ENCODE results near the gene PATL2.
"Not testable (repeated sequence)": the region's sequence is repeated elsewhere in the genome, so short reads cannot be mapped to it uniquely, and the experiment has no call there.

PATL2 gene

DNA sequence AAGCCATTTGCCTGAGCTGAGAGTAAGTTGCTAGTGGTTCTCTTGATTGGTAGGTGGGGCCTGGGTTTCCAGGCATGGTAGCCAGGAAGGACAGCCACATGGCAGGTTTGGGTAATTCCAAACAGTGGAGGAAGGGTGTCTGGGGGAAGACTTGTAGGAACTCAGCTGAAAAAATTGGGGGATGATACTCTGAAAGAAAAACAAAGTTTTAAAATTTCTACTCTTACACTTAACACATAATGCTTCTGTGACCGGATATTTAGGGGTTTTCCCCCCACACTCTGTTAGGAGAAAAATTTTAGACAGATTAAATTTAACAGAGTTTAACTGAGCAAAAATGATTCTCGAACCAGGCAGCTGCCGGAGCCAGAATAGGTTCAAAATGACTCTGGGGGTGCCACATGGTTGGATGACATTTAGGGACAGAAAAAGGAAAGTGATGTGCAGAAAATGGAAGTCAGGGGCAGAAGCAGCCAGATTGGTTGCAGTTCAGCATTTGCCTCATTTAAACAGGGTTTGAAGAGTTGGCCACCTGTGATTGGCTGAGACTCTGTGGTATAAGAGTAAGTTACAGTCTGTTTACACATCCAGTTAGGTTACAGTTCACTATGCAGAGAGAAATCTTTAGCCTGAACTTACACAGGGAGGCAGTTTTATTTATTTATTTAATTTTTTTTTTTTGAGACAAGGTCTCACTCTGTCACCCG lies 8.3 kb upstream of the PATL2 start:
- DNase-seq: no peak

DNA sequence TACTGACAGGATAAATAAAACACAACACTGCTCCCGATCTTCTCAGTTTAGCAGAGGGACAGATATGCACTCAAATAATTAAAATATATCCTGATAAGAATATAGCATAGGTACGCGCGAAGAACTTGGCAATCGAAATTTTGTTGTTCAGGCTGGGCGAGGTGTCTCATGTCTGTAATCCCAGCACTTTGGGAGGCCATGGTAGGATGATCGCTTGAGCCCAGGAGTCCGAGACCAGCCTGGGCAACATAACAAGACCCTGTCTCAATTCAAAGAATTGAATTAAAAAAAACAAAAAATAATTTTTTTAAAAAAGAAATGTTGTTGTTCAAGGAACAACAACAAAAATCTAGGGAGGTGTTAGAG lies 7.8 kb upstream of the PATL2 start:
- DNase-seq: no peak

DNA sequence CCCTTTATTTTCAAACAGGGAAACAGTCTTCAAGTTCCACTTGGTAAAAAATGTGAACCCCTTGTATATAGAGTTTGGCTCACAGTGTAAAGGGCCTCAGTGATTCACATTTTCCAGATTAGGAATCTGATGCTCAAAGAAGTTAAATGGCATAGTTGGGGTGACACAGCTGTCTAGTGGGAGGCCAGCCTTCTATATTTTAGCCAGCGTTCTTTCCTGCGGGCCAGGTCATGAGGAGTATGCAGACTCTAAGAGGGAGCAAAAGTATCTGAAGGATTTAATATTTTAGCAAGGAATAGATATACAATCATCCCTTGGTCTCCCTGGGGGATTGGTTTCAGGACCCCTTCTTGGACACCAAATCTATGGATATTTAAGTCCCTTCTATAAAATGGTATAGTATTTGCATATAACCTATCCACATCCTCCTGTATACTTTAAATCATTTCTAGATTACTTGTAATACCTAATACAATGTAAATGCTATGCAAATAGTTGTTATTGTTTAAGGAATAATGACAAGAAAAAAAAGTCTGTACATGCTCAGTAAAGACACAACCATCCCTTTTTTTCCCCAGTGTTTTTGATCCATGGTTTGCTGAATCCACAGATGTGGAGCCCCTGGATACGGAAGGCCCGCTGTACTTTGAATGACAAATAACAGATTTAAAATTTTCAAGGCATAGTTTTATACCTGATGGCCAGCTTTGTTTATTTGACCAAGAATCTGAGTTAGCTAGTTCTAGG lies 7.2 kb upstream of the PATL2 start:
- no peak for DNase-seq

DNA sequence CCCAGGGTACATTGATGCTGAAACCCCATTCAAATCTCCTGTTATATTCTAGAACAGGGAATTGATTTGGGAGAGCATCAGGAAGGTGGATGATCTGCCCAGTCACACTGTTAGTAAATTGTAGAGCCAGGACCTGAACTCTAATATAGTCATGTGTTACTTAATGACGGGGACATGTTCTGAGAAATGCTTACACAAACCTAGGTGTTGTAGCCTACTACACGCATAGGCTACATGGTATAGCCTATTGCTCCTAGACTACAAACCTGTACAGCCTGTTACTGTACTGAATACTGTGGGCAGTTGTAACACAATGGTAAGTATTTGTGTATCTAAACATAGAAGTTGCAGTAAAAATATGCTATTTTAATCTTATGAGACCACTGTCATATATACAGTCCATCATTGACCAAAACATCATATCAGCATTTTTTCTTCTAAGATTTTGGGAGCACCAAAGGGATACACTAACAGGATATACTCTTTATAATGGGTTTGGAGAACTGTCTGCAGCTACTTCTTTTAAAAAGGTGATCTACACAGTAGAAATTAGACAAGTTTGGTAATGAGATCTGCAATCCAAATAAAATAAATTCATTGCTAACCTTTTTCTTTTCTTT lies 6.0 kb upstream of the PATL2 start:
- no peak for DNase-seq

DNA sequence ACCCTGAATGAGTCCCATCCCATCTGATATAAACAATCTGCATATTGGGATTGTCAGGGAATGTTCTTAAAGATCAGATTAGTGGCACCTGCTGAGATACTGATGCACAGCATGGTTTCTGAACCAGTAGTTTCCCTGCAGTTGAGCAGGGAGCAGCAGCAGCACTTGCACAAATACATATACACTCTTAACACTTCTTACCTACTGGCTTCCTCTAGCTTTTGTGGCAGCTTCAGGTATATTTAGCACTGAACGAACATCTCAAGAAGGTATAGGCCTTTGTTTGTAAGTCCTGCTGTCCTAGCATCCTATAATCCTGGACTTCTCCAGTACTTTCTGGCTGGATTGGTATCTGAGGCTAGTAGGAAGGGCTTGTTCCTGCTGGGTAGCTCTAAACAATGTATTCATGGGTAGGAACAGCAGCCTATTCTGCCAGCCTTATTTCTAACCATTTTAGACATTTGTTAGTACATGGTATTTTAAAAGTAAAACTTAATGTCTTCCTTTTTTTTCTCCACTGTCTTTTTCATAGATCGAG lies 4.7 kb upstream of the PATL2 start:
- no peak for DNase-seq

DNA sequence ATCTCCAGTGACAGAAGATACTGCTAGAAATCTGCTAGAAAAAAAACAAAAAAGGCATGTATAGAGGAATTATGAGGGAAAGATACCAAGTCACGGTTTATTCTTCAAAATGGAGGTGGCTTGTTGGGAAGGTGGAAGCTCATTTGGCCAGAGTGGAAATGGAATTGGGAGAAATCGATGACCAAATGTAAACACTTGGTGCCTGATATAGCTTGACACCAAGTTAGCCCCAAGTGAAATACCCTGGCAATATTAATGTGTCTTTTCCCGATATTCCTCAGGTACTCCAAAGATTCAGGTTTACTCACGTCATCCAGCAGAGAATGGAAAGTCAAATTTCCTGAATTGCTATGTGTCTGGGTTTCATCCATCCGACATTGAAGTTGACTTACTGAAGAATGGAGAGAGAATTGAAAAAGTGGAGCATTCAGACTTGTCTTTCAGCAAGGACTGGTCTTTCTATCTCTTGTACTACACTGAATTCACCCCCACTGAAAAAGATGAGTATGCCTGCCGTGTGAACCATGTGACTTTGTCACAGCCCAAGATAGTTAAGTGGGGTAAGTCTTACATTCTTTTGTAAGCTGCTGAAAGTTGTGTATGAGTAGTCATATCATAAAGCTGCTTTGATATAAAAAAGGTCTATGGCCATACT lies 4.1 kb upstream of the PATL2 start:
- no peak for DNase-seq

DNA sequence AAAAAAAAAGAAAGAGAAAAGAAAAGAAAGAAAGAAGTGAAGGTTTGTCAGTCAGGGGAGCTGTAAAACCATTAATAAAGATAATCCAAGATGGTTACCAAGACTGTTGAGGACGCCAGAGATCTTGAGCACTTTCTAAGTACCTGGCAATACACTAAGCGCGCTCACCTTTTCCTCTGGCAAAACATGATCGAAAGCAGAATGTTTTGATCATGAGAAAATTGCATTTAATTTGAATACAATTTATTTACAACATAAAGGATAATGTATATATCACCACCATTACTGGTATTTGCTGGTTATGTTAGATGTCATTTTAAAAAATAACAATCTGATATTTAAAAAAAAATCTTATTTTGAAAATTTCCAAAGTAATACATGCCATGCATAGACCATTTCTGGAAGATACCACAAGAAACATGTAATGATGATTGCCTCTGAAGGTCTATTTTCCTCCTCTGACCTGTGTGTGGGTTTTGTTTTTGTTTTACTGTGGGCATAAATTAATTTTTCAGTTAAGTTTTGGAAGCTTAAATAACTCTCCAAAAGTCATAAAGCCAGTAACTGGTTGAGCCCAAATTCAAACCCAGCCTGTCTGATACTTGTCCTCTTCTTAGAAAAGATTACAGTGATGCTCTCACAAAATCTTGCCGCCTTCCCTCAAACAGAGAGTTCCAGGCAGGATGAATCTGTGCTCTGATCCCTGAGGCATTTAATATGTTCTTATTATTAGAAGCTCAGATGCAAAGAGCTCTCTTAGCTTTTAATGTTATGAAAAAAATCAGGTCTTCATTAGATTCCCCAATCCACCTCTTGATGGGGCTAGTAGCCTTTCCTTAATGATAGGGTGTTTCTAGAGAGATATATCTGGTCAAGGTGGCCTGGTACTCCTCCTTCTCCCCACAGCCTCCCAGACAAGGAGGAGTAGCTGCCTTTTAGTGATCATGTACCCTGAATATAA lies 2.2 kb upstream of the PATL2 start:
- DNase-seq: no peak

DNA sequence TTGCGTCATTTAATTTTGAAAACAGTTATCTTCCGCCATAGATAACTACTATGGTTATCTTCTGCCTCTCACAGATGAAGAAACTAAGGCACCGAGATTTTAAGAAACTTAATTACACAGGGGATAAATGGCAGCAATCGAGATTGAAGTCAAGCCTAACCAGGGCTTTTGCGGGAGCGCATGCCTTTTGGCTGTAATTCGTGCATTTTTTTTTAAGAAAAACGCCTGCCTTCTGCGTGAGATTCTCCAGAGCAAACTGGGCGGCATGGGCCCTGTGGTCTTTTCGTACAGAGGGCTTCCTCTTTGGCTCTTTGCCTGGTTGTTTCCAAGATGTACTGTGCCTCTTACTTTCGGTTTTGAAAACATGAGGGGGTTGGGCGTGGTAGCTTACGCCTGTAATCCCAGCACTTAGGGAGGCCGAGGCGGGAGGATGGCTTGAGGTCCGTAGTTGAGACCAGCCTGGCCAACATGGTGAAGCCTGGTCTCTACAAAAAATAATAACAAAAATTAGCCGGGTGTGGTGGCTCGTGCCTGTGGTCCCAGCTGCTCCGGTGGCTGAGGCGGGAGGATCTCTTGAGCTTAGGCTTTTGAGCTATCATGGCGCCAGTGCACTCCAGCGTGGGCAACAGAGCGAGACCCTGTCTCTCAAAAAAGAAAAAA lies 1.4 kb upstream of the PATL2 start:
- DNase-seq: no peak

DNA sequence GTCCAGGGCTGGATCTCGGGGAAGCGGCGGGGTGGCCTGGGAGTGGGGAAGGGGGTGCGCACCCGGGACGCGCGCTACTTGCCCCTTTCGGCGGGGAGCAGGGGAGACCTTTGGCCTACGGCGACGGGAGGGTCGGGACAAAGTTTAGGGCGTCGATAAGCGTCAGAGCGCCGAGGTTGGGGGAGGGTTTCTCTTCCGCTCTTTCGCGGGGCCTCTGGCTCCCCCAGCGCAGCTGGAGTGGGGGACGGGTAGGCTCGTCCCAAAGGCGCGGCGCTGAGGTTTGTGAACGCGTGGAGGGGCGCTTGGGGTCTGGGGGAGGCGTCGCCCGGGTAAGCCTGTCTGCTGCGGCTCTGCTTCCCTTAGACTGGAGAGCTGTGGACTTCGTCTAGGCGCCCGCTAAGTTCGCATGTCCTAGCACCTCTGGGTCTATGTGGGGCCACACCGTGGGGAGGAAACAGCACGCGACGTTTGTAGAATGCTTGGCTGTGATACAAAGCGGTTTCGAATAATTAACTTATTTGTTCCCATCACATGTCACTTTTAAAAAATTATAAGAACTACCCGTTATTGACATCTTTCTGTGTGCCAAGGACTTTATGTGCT lies 721 bp upstream of the PATL2 start:
- DNase-seq: peak; percentile 45

DNA sequence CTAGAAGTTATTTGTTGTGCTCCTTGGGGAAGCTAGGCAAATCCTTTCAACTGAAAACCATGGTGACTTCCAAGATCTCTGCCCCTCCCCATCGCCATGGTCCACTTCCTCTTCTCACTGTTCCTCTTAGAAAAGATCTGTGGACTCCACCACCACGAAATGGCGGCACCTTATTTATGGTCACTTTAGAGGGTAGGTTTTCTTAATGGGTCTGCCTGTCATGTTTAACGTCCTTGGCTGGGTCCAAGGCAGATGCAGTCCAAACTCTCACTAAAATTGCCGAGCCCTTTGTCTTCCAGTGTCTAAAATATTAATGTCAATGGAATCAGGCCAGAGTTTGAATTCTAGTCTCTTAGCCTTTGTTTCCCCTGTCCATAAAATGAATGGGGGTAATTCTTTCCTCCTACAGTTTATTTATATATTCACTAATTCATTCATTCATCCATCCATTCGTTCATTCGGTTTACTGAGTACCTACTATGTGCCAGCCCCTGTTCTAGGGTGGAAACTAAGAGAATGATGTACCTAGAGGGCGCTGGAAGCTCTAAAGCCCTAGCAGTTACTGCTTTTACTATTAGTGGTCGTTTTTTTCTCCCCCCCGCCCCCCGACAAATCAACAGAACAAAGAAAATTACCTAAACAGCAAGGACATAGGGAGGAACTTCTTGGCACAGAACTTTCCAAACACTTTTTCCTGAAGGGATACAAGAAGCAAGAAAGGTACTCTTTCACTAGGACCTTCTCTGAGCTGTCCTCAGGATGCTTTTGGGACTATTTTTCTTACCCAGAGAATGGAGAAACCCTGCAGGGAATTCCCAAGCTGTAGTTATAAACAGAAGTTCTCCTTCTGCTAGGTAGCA lies 657 bp downstream of the PATL2 start:
- no peak for DNase-seq

DNA sequence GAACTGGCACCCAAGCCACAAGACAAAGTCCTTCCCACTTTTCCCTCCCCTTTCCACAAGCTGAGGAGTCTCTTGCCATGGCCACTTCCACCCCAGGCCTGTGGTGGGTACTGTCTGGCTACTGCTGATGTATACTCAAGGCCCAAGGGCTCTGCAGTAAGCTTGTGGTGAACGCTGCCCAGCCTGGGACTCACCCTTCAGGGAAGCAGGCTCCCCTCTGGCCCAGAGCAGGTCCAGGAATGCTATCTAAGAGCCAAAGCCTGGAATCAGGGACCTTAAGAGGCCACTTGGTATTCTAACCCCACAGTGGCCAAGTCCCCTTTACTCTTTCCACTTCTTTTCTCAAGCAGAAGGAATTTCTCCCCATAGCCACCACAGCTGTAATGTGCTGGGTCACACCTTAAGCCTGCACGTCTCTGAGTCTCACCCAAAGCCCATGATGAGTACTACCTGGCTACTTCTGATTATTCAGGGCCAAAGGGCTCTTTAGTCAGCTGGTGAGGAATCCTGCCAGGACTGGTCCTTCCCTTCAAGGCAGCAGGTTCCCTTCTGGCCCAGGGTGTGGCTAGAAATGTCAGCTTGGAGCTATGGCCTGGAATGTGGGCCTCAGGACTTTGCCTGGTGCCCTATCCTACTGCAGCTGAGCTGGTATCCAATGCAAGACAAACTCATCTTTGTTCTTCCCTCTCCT lies 4.0 kb downstream of the PATL2 start:
- DNase-seq: no peak

DNA sequence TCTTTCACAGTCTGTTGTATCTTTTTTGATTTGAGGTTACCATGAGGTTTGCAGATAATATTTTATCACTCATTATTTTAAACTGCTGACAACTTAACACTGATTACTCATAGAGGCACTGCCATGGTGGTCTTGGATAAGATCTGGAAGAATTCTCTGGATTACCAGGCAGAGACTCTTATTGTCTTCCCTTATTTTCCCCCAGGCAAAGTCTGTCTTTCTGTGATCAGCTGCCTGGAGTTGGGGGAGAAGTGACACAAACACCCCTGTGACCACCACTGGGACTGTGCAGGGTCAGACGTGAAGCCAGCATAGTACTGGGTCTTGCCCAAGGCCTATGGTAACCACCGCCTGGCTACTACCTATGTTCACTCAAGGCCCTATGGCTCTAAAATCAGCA lies 4.7 kb downstream of the PATL2 start:
- no peak for DNase-seq

DNA sequence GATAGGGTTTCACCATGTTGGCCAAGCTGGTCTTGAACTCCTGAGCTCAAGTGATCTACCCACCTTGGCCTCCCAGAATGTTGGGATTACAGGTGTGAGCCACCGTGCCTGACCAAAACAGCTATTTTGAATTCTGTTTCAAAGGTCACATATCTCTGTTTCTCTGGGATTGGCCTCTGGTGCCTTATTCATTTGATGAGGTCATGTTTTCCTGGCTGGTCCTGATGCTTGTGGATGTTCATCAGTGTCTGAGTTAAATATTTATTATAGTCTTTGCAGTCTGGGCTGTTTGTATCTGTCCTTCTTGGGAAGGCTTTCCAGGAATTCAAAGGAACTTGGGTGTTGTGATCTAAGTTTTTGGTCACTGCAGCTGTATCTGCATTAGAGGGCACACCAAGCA lies 5.1 kb downstream of the PATL2 start:
- DNase-seq: no peak

DNA sequence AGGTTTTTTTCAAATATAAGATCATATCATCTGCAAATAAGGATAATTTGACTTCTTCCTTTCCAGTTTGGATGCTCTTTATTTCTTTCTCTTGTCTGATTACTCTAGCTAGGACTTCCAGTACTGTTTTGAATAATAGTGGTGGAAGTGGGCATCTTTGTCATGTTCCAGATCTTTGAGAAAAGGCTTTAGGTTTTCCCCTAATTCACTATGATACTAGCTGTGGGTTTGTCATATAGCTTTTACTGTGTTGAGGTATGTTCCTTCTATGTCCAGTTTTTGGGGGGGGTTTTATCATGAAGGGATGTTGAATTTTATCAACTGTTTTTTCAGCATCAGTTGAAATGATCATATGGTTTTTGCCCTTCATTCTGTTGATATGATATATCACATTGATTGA lies 10.4 kb downstream of the PATL2 start:
- DNase-seq: not testable (repeated sequence)

DNA sequence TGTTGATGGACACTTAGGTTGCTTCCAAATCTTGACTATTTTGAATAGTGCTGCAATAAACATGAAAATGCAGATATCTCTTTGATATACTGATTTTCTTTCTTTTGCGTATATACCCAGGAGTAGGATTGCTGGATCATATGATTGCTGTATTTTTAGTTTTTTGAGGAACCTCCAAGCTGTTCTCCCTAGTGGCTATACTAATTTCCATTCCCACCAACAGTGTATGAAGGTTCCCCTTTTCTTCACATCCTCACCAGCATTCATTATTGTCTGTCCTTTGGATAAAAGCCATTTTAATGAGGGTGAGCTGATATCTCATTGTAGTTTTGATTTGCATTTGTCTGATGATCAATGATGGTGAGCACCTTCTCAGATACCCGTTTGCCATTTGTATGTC lies 12.5 kb downstream of the PATL2 start:
- no peak for DNase-seq

DNA sequence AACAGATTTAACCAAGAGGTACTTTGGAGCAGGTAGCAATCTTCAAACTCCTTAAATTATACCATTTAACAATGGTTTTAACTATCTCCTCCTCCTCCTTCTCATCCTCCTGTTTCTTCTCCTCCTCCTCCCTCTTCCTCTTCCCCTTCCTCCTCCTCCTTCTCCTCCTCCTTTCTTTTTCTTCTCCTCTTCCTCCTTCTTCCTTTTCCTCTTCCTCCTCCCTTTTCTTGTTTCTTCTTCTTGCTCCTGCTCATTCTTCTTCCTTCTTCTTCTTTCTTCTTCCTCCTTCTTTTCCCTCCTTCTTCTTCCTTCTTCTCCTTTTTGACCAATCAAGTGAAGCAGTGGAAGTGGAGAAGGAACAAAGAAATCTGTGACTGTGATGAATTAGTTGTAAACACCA lies 14.1 kb downstream of the PATL2 start:
- DNase-seq: no peak

DNA sequence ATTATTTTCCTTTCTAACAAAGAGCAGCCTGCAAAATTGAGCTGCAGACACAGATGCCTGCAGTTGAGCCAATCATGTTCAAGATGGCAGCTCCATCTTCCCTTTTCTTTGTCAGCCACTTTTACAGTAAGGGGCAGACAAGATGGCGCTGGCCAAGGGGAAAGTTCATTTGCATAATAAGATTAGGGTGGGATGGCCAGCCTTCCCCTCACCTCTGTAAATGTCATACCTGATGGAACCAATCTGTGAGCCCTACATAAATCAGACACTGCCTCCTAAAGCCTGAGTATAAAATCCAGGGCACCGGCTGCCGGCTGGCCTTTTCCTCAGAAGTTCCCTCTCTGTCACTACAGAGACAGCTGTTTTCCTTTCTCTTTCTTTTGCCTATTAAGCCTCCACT lies 15.8 kb downstream of the PATL2 start:
- no peak for DNase-seq

DNA sequence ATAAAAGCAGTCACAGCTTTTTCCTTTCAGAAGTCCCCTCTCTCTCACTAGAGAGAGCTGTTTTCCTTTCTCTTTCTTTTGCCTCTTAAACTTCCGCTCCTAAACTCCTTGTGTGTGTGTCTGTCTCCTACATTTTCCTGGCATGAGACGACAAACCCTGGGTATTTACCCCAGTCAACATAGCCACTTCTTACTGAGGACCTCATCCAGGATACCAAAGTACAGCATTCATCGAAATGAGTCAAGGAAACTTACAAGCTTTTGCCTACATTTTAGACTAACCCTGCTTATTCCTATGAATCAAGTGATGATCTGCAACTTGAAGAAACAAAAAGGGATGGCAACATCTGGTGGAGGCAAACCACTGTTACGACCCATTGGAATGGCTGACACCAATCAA lies 16.7 kb downstream of the PATL2 start:
- DNase-seq: no peak

DNA sequence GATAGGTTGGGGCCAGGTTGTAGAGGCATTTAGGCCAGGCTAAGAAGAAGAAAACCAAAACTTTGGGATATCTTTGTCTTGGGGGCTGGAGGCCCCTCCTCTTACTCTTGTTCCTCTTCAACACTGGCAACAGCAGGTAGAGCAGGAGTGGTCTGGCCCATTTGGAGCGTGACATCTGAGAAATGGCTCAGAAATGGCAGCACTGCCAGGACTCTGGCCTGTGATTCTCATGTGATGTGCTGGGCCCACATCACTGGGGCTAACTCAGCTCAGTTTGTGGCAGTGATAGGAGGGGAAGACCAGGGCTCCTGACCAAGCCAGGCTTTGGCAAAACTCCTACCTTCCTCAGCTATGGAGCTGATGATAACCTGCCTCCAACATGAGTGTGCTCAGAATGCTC lies 18.5 kb downstream of the PATL2 start:
- DNase-seq: no peak

DNA sequence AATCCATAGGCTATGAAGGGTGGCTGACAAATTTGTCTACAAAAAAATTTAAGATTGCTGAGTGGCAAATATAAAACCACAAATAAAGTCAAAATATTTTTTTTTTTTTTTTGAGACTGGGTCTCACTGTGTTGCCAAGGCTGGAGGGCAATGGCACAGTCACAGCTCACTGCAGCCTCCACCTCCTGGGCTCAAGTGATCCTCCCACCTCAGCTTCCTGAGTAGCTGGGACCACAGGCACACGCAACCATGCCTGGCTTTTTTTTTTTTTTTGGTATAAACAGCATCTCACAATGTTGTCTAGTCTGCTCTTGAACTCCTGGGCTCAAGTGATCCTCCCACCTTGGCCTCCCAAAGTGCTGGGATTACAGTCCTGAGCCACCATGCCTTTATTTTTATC lies 20.9 kb downstream of the PATL2 start:
- DNase-seq: not testable (repeated sequence)

Measured in activated gamma-delta T cell (primary cell).